GM23248 (cell line): ENCODE results near the gene IL1RAPL1. TPM values are rescaled to one million over a fixed set of nuclear protein-coding genes. Genes with fewer than 3 reads are reported as not detected.

Experiments used
- DNase-seq: peaks from one replicate; pipeline ENCODE4 v3.0.0-alpha.2; 2015
- H2AFZ ChIP-seq: fragments of 200-600 bp; sonication (generic); 2 replicates; pipeline ENCODE4 v1.6.1; 2016; ENCODE audit warnings: antibody characterized with exemption
- H3F3A ChIP-seq: fragments of 200-600 bp; sonication (generic); 2 replicates; pipeline ENCODE4 v1.6.1; 2016; ENCODE audit warnings: mild to moderate bottlenecking, antibody characterized with exemption, mixed run types; ENCODE audit not compliant: insufficient read depth
- H3K27ac ChIP-seq: fragments of 200-600 bp; sonication (generic); 2 replicates; pipeline ENCODE4 v1.5.1; 2016; ENCODE audit warnings: mild to moderate bottlenecking
- H3K27me3 ChIP-seq: fragments of 200-600 bp; sonication (generic); replicated peaks from 2 replicates; pipeline ENCODE4 v1.6.1; 2016; ENCODE audit warnings: mild to moderate bottlenecking; ENCODE audit not compliant: insufficient read depth
- H3K36me3 ChIP-seq: fragments of 200-600 bp; sonication (generic); 2 replicates; pipeline ENCODE4 v1.6.1; 2016; ENCODE audit warnings: low read depth, mild to moderate bottlenecking
- H3K4me1 ChIP-seq: fragments of 200-600 bp; sonication (generic); 2 replicates; pipeline ENCODE4 v1.6.1; 2016; ENCODE audit warnings: mild to moderate bottlenecking; ENCODE audit not compliant: insufficient read depth
- H3K4me2 ChIP-seq: fragments of 200-600 bp; sonication (generic); one replicate; pipeline ENCODE4 v1.6.1; 2016; ENCODE audit warnings: mild to moderate bottlenecking; ENCODE audit not compliant: unreplicated experiment
- H3K4me3 ChIP-seq: fragments of 200-600 bp; sonication (generic); 2 replicates; pipeline ENCODE4 v1.5.1; 2016; ENCODE audit warnings: mild to moderate bottlenecking
- H3K79me2 ChIP-seq: fragments of 200-600 bp; sonication (generic); 2 replicates; pipeline ENCODE4 v1.6.1; 2016; ENCODE audit warnings: mild to moderate bottlenecking; ENCODE audit not compliant: insufficient read depth
- H3K9ac ChIP-seq: fragments of 200-600 bp; sonication (generic); 2 replicates; pipeline ENCODE4 v1.6.1; 2016; ENCODE audit warnings: mild to moderate bottlenecking
- H3K9me2 ChIP-seq: fragments of 200-600 bp; sonication (generic); 2 replicates; pipeline ENCODE4 v1.6.1; 2016; ENCODE audit warnings: mixed run types, mild to moderate bottlenecking, moderate library complexity; ENCODE audit not compliant: insufficient read depth
- H3K9me3 ChIP-seq: fragments of 200-600 bp; sonication (generic); one replicate; pipeline ENCODE4 v1.6.1; 2017; ENCODE audit warnings: low read depth
- H4K20me1 ChIP-seq: fragments of 200-600 bp; sonication (generic); 2 replicates; pipeline ENCODE4 v1.6.0; 2016; ENCODE audit not compliant: insufficient read depth
- EZH2 ChIP-seq: fragments of 200-600 bp; sonication (generic); IDR thresholded peaks from 2 replicates; pipeline ENCODE4 v1.6.1; 2018; ENCODE audit warnings: antibody characterized with exemption, mild to moderate bottlenecking; ENCODE audit not compliant: insufficient read depth, poor library complexity, severe bottlenecking
- EZH2phosphoT487 ChIP-seq: fragments of 200-600 bp; sonication (generic); IDR thresholded peaks from 2 replicates; pipeline ENCODE4 v1.6.1; 2018; ENCODE audit warnings: antibody characterized with exemption, moderate library complexity, mild to moderate bottlenecking, low read depth; ENCODE audit not compliant: insufficient read depth
- WGBS, 2 experiments: methylation state at CpG; one replicate each; pipeline ENCODE4 v1.1.6; 2015 to 2017; ENCODE audit warnings: low lambda C conversion rate in 2 of 2, low coverage in 1 of 2; ENCODE audit errors: missing lambda C conversion rate in 2 of 2; 5-methylcytosine and 5-hydroxymethylcytosine counted together
- in situ Hi-C: fragments of 300-500 bp; cut with MboI; formaldehyde crosslinking; loops from 2 replicates; pipeline ENCODE4 v1.15.0; 2020
- polyA plus RNA-seq: library from polyadenylated mRNA; unstranded; fragments of >200 nt; fragmentation: Nextera tagmentation; extraction: Ambion mirVana; gene quantifications from 2 replicates; pipeline ENCODE4 v1.2.1, GENCODE V29; 2016
- total RNA-seq: library from RNA; depleted of rRNA; stranded (reverse); fragments of >200 nt; shearing (Covaris generic); gene quantifications from 2 replicates; pipeline ENCODE4 v1.2.3, GENCODE V29; 2014

The IL1RAPL1 gene
- total and polyA plus RNA-seq, 2 experiments from 2014 or later, result not detected

GRCh38 chrX:29545878-29546277, 958.6 kb downstream of the IL1RAPL1 start:
- Histone ChIP-seq H3K4me1 (no peaks in the 10 kb centered on the region), H4K20me1 (no peaks in the 10 kb centered on the region), H3K4me3 (no peak overlapping the region), H3K27me3 (no peaks in the 10 kb centered on the region), H3K79me2 (no peaks in the 10 kb centered on the region), H3K27ac (no peak overlapping the region), H3K36me3 (no peaks in the 10 kb centered on the region), H3K9me3 (no peaks in the 10 kb centered on the region), H3K9me2 (no peaks in the 10 kb centered on the region), H3F3A (no peaks in the 10 kb centered on the region), H3K4me2 (no peak overlapping the region), H2AFZ (no peak overlapping the region), H3K9ac (no peak overlapping the region)
- in situ Hi-C loops, result no loop called here
- no peak for DNase-seq
- 25 to 38% methylated on average over 2 of the region's 2 CpGs for WGBS, 2 experiments
- TF ChIP-seq EZH2phosphoT487, result no peak
- TF ChIP-seq EZH2, result no peak

- Histone ChIP-seq H3K27ac (no peak overlapping the region), H3K36me3 (no peaks in the 10 kb centered on the region), H3K4me1 (no peaks in the 10 kb centered on the region), H3F3A (no peaks in the 10 kb centered on the region), H3K27me3 (no peaks in the 10 kb centered on the region), H3K9ac (no peak overlapping the region), H3K4me2 (no peak overlapping the region), H2AFZ (no peak overlapping the region), H3K79me2 (no peaks in the 10 kb centered on the region), H4K20me1 (no peaks in the 10 kb centered on the region), H3K9me3 (no peaks in the 10 kb centered on the region), H3K4me3 (no peak overlapping the region), H3K9me2 (no peaks in the 10 kb centered on the region)
- 42 to 51% methylated on average over 4 of the region's 4 CpGs for WGBS, 2 experiments
- in situ Hi-C loops, result no loop called here
- DNase-seq, result no peak
- no peak for TF ChIP-seq EZH2phosphoT487
- TF ChIP-seq EZH2, result no peak
These were observed 960.6 kb downstream of the IL1RAPL1 start for GRCh38 chrX:29547877-29548276.

- Histone ChIP-seq H3K27ac (no peak overlapping the region), H3K36me3 (no peaks in the 10 kb centered on the region), H3K9me2 (no peaks in the 10 kb centered on the region), H3K4me3 (no peak overlapping the region), H3K79me2 (no peaks in the 10 kb centered on the region), H4K20me1 (no peaks in the 10 kb centered on the region), H3K9ac (no peak overlapping the region), H3K4me1 (no peaks in the 10 kb centered on the region), H2AFZ (no peak overlapping the region), H3K27me3 (no peaks in the 10 kb centered on the region), H3K4me2 (no peak overlapping the region), H3F3A (no peaks in the 10 kb centered on the region), H3K9me3 (no peaks in the 10 kb centered on the region)
- TF ChIP-seq EZH2phosphoT487 (no peak), EZH2 (no peak)
- 31 to 40% methylated on average over 1 of the region's 1 CpG for WGBS, 2 experiments
- DNase-seq, result no peak
- in situ Hi-C loops, result no loop called here
These were observed 966.3 kb downstream of the IL1RAPL1 start for GRCh38 chrX:29553542-29553941.

GRCh38 chrX:29555465-29556091, 968.3 kb downstream of the IL1RAPL1 start:
- no peaks in the 10 kb centered on the region for H3K79me2 ChIP-seq
- WGBS, 2 experiments, result 64 to 75% methylated on average over 1 of the region's 1 CpG
- no peaks in the 10 kb centered on the region for H3K27me3 ChIP-seq
- no peaks in the 10 kb centered on the region for H3K9me3 ChIP-seq
- H3K36me3 ChIP-seq, result no peaks in the 10 kb centered on the region
- no peak overlapping the region for H2AFZ ChIP-seq
- H3K4me1 ChIP-seq, result no peaks in the 10 kb centered on the region
- no peaks in the 10 kb centered on the region for H3K9me2 ChIP-seq
- TF ChIP-seq EZH2 (no peak), EZH2phosphoT487 (no peak)
- no peaks in the 10 kb centered on the region for H4K20me1 ChIP-seq
- H3K9ac ChIP-seq, result no peak overlapping the region
- no peak overlapping the region for H3K27ac ChIP-seq
- H3K4me2 ChIP-seq, result no peak overlapping the region
- no peaks in the 10 kb centered on the region for H3F3A ChIP-seq
- no peak overlapping the region for H3K4me3 ChIP-seq
- no peak for DNase-seq
- in situ Hi-C loops, result no loop called here
